PC-9 (cell line): ENCODE results near the gene EYS.

Experiments used
- CTCF ChIP-seq: fragments of 200-600 bp; sonication (generic); conservative IDR thresholded peaks from 2 replicates; pipeline ENCODE4 v1.6.1; 2017; ENCODE audit warnings: mixed run types, antibody characterized with exemption, mild to moderate bottlenecking, moderate library complexity
- EZH2 ChIP-seq: fragments of 200-600 bp; sonication (generic); IDR thresholded peaks from 2 replicates; pipeline ENCODE4 v1.8.0; 2017; ENCODE audit warnings: antibody characterized with exemption, low read depth

GRCh38 chr6:65410309-65410708, 296.7 kb downstream of the EYS start:
- TF ChIP-seq CTCF (no peak), EZH2 (no peak)
